ENCODE results near the gene OSBPL10.

The OSBPL10 gene

DNA sequence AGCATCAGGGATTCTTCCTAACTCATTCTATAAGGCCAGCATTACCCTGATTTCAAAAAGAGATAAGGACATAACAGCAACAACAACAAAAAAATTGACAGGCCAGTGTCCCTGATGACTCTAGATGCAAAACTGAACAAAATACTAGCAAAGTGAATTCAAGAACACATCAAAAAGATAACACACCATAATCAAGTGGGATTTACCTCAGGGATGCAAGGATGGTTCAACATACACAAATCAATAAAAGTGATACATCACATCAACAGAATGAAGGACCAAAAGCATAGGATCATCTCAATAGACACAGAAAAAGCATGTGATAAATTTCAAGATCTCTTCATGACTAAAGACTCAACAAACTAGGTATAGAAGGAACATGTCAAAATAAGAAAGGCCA is 328.8 kb downstream of the OSBPL10 start:
- H3K23ac ChIP-seq (ENCODE audit: low read length in 2 of 2): no peak overlapping the region
- H2BK5ac ChIP-seq (ENCODE audit: low read depth, low read length, poor library complexity, severe bottlenecking): no peak overlapping the region
- no peak overlapping the region for H2BK12ac ChIP-seq (ENCODE audit: low read length in 2 of 2)
- no peak overlapping the region for H2AFZ ChIP-seq (ENCODE audit: low read depth, low read length)
- no peak overlapping the region for H3K9ac ChIP-seq (ENCODE audit: low read length)
- peak overlapping the region in 1 of 2 experiments; percentile 8 for H3K4me3 ChIP-seq (ENCODE audit: insufficient read depth in 1 of 2, low read depth in 1 of 2, low read length in 2 of 2)
- no peak overlapping the region for H2BK15ac ChIP-seq (ENCODE audit: low read depth, poor library complexity, severe bottlenecking)
- H3K4me2 ChIP-seq (ENCODE audit: low read length, poor library complexity, severe bottlenecking): no peak overlapping the region
- peaks cover 18 to 19% of the 10 kb centered on the region in 2 experiments for H3K36me3 ChIP-seq (ENCODE audit: control insufficient read depth in 1 of 2, insufficient read depth in 2 of 2, low read depth in 1 of 2, low read length in 2 of 2)
- no peak for DNase-seq
- H3K14ac ChIP-seq (ENCODE audit: low read length in 2 of 2): no peak overlapping the region
- H4K91ac ChIP-seq (ENCODE audit: low read length): no peak overlapping the region
- no peaks in the 10 kb centered on the region for H3K27me3 ChIP-seq (ENCODE audit: control insufficient read depth in 1 of 2, insufficient read depth in 1 of 2, low read length in 2 of 2)
- H3K27ac ChIP-seq (ENCODE audit: low read length, poor library complexity, severe bottlenecking): no peak overlapping the region
- no peak overlapping the region for H3K18ac ChIP-seq (ENCODE audit: low read depth in 1 of 2, low read length in 2 of 2)
- H3K4me1 ChIP-seq (ENCODE audit: control insufficient read depth, insufficient read depth, low read depth, low read length): no peaks in the 10 kb centered on the region
- no peaks in the 10 kb centered on the region for H3K79me1 ChIP-seq (replicated peaks; ENCODE audit: low read length, poor library complexity, severe bottlenecking)
- H3K4ac ChIP-seq (ENCODE audit: low read depth in 1 of 2, low read length in 2 of 2): no peak overlapping the region
- no peak overlapping the region for H2AK5ac ChIP-seq (ENCODE audit: low read length, severe bottlenecking)
- peaks cover 92% of the 10 kb centered on the region for H3K9me3 ChIP-seq (ENCODE audit: control insufficient read depth, low read length)
- no peak overlapping the region for H4K8ac ChIP-seq (ENCODE audit: low read length)
- H2BK120ac ChIP-seq (ENCODE audit: low read depth, low read length): no peak overlapping the region

- no peaks in the 10 kb centered on the region for H3K4me1 ChIP-seq (ENCODE audit: control insufficient read depth, insufficient read depth, low read depth, low read length)
- H3K23ac ChIP-seq (ENCODE audit: low read length in 2 of 2): no peak overlapping the region
- no peak overlapping the region for H2BK120ac ChIP-seq (ENCODE audit: low read depth, low read length)
- no peak overlapping the region for H4K91ac ChIP-seq (ENCODE audit: low read length)
- peak overlapping the region in 1 of 2 experiments; percentile 56 for H3K4me3 ChIP-seq (ENCODE audit: insufficient read depth in 1 of 2, low read depth in 1 of 2, low read length in 2 of 2)
- 99% methylated on average over 4 of the region's 4 CpGs for WGBS
- peaks cover 3% of the 10 kb centered on the region for H3K79me1 ChIP-seq (replicated peaks; ENCODE audit: low read length, poor library complexity, severe bottlenecking)
- H3K9me3 ChIP-seq (ENCODE audit: control insufficient read depth, low read length): peaks cover 71% of the 10 kb centered on the region
- H3K9ac ChIP-seq (ENCODE audit: low read length): no peak overlapping the region
- no peak overlapping the region for H2AK5ac ChIP-seq (ENCODE audit: low read length, severe bottlenecking)
- no peak overlapping the region for H2BK12ac ChIP-seq (ENCODE audit: low read length in 2 of 2)
- H2BK5ac ChIP-seq (ENCODE audit: low read depth, low read length, poor library complexity, severe bottlenecking): no peak overlapping the region
- H3K4me2 ChIP-seq (ENCODE audit: low read length, poor library complexity, severe bottlenecking): no peak overlapping the region
- no peaks in the 10 kb centered on the region for H3K27me3 ChIP-seq (ENCODE audit: control insufficient read depth in 1 of 2, insufficient read depth in 1 of 2, low read length in 2 of 2)
- H4K8ac ChIP-seq (ENCODE audit: low read length): no peak overlapping the region
- H3K18ac ChIP-seq (ENCODE audit: low read depth in 1 of 2, low read length in 2 of 2): no peak overlapping the region
- H3K27ac ChIP-seq (ENCODE audit: low read length, poor library complexity, severe bottlenecking): no peak overlapping the region
- no peak overlapping the region for H3K4ac ChIP-seq (ENCODE audit: low read depth in 1 of 2, low read length in 2 of 2)
- DNase-seq: no peak
- no peak overlapping the region for H2AFZ ChIP-seq (ENCODE audit: low read depth, low read length)
- no peak overlapping the region for H2BK15ac ChIP-seq (ENCODE audit: low read depth, poor library complexity, severe bottlenecking)
- H3K14ac ChIP-seq (ENCODE audit: low read length in 2 of 2): no peak overlapping the region
- H3K36me3 ChIP-seq (ENCODE audit: control insufficient read depth in 1 of 2, insufficient read depth in 2 of 2, low read depth in 1 of 2, low read length in 2 of 2): peaks cover 22 to 43% of the 10 kb centered on the region in 2 experiments
Measured at GRCh38 chr3:31648286-31648968, 332.6 kb downstream of the OSBPL10 start.

GRCh38 chr3:31645256-31645655 is 335.8 kb downstream of the OSBPL10 start:
- no peak overlapping the region for H3K18ac ChIP-seq (ENCODE audit: low read depth in 1 of 2, low read length in 2 of 2)
- H3K27me3 ChIP-seq (ENCODE audit: control insufficient read depth in 1 of 2, insufficient read depth in 1 of 2, low read length in 2 of 2): no peaks in the 10 kb centered on the region
- H2BK5ac ChIP-seq (ENCODE audit: low read depth, low read length, poor library complexity, severe bottlenecking): no peak overlapping the region
- no peak overlapping the region for H3K4me3 ChIP-seq (ENCODE audit: insufficient read depth in 1 of 2, low read depth in 1 of 2, low read length in 2 of 2)
- H3K9me3 ChIP-seq (ENCODE audit: control insufficient read depth, low read length): peaks cover 42% of the 10 kb centered on the region
- H3K23ac ChIP-seq (ENCODE audit: low read length in 2 of 2): no peak overlapping the region
- peaks cover 20 to 43% of the 10 kb centered on the region in 2 experiments for H3K36me3 ChIP-seq (ENCODE audit: control insufficient read depth in 1 of 2, insufficient read depth in 2 of 2, low read depth in 1 of 2, low read length in 2 of 2)
- H3K4me1 ChIP-seq (ENCODE audit: control insufficient read depth, insufficient read depth, low read depth, low read length): no peaks in the 10 kb centered on the region
- no peak overlapping the region for H3K4ac ChIP-seq (ENCODE audit: low read depth in 1 of 2, low read length in 2 of 2)
- no peak overlapping the region for H2BK120ac ChIP-seq (ENCODE audit: low read depth, low read length)
- no peak overlapping the region for H4K8ac ChIP-seq (ENCODE audit: low read length)
- no peak overlapping the region for H2BK15ac ChIP-seq (ENCODE audit: low read depth, poor library complexity, severe bottlenecking)
- 92% methylated on average over 5 of the region's 5 CpGs for WGBS
- H3K79me1 ChIP-seq (replicated peaks; ENCODE audit: low read length, poor library complexity, severe bottlenecking): peaks cover 3% of the 10 kb centered on the region
- H3K14ac ChIP-seq (ENCODE audit: low read length in 2 of 2): no peak overlapping the region
- no peak for DNase-seq
- H2AK5ac ChIP-seq (ENCODE audit: low read length, severe bottlenecking): no peak overlapping the region
- no peak overlapping the region for H2AFZ ChIP-seq (ENCODE audit: low read depth, low read length)
- no peak overlapping the region for H3K27ac ChIP-seq (ENCODE audit: low read length, poor library complexity, severe bottlenecking)
- H3K9ac ChIP-seq (ENCODE audit: low read length): no peak overlapping the region
- no peak overlapping the region for H4K91ac ChIP-seq (ENCODE audit: low read length)
- no peak overlapping the region for H3K4me2 ChIP-seq (ENCODE audit: low read length, poor library complexity, severe bottlenecking)
- no peak overlapping the region for H2BK12ac ChIP-seq (ENCODE audit: low read length in 2 of 2)

DNA sequence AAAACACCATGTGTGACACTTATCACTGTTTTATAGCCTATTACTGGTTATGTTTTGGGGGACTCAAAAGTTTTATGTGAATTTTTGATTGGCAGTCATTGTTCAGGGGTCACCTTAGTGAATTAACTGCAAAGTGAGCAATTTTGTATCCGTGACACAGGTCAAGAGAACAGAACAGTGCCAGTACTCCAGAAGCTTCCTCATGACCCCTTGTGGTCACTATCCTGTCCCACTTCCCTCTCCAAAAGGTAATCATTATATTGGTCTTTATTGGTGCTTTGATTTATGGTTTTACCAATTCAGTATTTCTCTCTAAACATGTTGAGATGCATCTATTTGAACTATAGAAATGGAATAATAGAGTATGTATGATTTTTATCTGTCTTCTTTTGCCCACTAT is 341.2 kb downstream of the OSBPL10 start:
- Histone ChIP-seq H3K27me3 (ENCODE audit: control insufficient read depth in 1 of 2, insufficient read depth in 1 of 2, low read length in 2 of 2) (no peaks in the 10 kb centered on the region), H4K8ac (ENCODE audit: low read length) (no peak overlapping the region)
- DNase-seq: no peak

More for the DNA sequence above, 341.2 kb downstream of the OSBPL10 start:
- Histone ChIP-seq H3K23ac (ENCODE audit: low read length in 2 of 2) (no peak overlapping the region), H2BK120ac (ENCODE audit: low read depth, low read length) (no peak overlapping the region), H3K4me3 (ENCODE audit: insufficient read depth in 1 of 2, low read depth in 1 of 2, low read length in 2 of 2) (no peak overlapping the region), H2BK5ac (ENCODE audit: low read depth, low read length, poor library complexity, severe bottlenecking) (no peak overlapping the region), H2BK15ac (ENCODE audit: low read depth, poor library complexity, severe bottlenecking) (no peak overlapping the region), H2AK5ac (ENCODE audit: low read length, severe bottlenecking) (no peak overlapping the region), H3K27ac (ENCODE audit: low read length, poor library complexity, severe bottlenecking) (no peak overlapping the region), H3K4ac (ENCODE audit: low read depth in 1 of 2, low read length in 2 of 2) (no peak overlapping the region), H4K91ac (ENCODE audit: low read length) (no peak overlapping the region), H3K79me1 (replicated peaks; ENCODE audit: low read length, poor library complexity, severe bottlenecking) (peaks cover 1% of the 10 kb centered on the region), H2BK12ac (ENCODE audit: low read length in 2 of 2) (no peak overlapping the region), H3K18ac (ENCODE audit: low read depth in 1 of 2, low read length in 2 of 2) (no peak overlapping the region), H3K14ac (ENCODE audit: low read length in 2 of 2) (no peak overlapping the region), H3K4me1 (ENCODE audit: control insufficient read depth, insufficient read depth, low read depth, low read length) (no peaks in the 10 kb centered on the region), H2AFZ (ENCODE audit: low read depth, low read length) (no peak overlapping the region), H3K9me3 (ENCODE audit: control insufficient read depth, low read length) (no peaks in the 10 kb centered on the region), H3K4me2 (ENCODE audit: low read length, poor library complexity, severe bottlenecking) (no peak overlapping the region), H3K9ac (ENCODE audit: low read length) (no peak overlapping the region), H3K36me3 (ENCODE audit: control insufficient read depth in 1 of 2, insufficient read depth in 2 of 2, low read depth in 1 of 2, low read length in 2 of 2) (peaks cover 2 to 50% of the 10 kb centered on the region in 2 experiments)
- WGBS: no CpG with 5 or more reads among the region's 1 CpG
